ENCODE results near the gene SIDT1.

DNA sequence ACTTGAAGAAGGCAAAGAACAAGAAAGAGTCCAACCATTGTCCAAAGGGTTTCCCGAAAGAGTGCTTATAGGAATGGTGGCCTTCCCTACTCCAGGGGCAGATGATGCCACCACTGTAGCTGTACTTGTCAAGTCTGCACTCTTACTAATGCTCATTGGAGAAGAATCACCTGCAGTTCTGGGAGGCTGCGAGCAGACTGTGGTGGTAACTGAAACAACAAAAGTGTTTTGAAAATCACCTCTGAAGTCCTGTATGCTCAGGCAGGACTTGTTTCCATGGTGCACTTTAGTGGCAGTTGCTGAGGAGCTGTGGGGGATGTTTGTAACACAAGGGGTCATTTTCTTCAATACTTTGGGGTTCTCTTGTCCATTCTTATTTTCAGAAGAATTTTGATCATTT lies 128.1 kb downstream of the SIDT1 start:
- no peak for TF ChIP-seq EZH2phosphoT487 (IDR thresholded peaks at IDR 0.05; ENCODE audit: low read depth)
- TF ChIP-seq CTCF (IDR thresholded peaks at IDR 0.05; ENCODE audit: low read depth, low read length), result no peak
